IPS DF 6.9 (cell line): ENCODE measurements around the gene DOCK9.
"Not testable (repeated sequence)": the region's sequence is repeated elsewhere in the genome, so short reads cannot be mapped to it uniquely, and the experiment has no call there.

Experiments
- DNase-seq: peaks from one replicate; pipeline ENCODE4 v3.0.0-alpha.2; 2013; ENCODE audit warnings: low read depth, low spot score
- H3K27ac ChIP-seq: one replicate; pipeline ENCODE4 v1.5.1; 2013; ENCODE audit warnings: low read length, control low read depth
- H3K27me3 ChIP-seq: 2 replicates; pipeline ENCODE4 v1.6.1; 2013; ENCODE audit warnings: mild to moderate bottlenecking, low read length; ENCODE audit not compliant: control insufficient read depth, insufficient read depth
- H3K36me3 ChIP-seq: 2 replicates; pipeline ENCODE4 v1.6.1; 2013; ENCODE audit warnings: low read length; ENCODE audit not compliant: control insufficient read depth, insufficient read depth
- H3K4me1 ChIP-seq: 2 replicates; pipeline ENCODE4 v1.6.1; 2013; ENCODE audit warnings: low read length; ENCODE audit not compliant: control insufficient read depth, insufficient read depth
- H3K4me3 ChIP-seq: 2 replicates; pipeline ENCODE4 v1.5.1; 2013; ENCODE audit warnings: mild to moderate bottlenecking, low read length
- H3K9me3 ChIP-seq: 2 replicates; pipeline ENCODE4 v1.6.1; 2013; ENCODE audit warnings: low read length, inconsistent platforms; ENCODE audit not compliant: control insufficient read depth, insufficient read depth
- WGBS: extraction: QIAGEN DNeasy Blood & Tissue Kit; methylation state at CpG from one replicate; pipeline ENCODE4 v1.1.7; 2013; ENCODE audit warnings: mixed read lengths, missing lambda C conversion rate; ENCODE audit not compliant: insufficient read length, insufficient coverage; 5-methylcytosine and 5-hydroxymethylcytosine counted together

DOCK9 gene

GRCh38 chr13:98897706-98898105 is 80.2 kb downstream of the DOCK9 start:
- no peaks in the 10 kb centered on the region for H3K27me3 ChIP-seq
- no peak overlapping the region for H3K27ac ChIP-seq
- H3K4me3 ChIP-seq, result no peak overlapping the region
- H3K4me1 ChIP-seq, result 0 out of 2 replicates have a peak, but pooled peaks cover 2% of the 10 kb centered on the region
- no peaks in the 10 kb centered on the region for H3K9me3 ChIP-seq
- H3K36me3 ChIP-seq, result no peaks in the 10 kb centered on the region
- WGBS, result no CpG with 5 or more reads among the region's 1 CpG
- no peak for DNase-seq

GRCh38 chr13:98896868-98897144 is 81.1 kb downstream of the DOCK9 start:
- Histone ChIP-seq H3K4me1 (peaks cover 4% of the 10 kb centered on the region; the same call in 1 of the 2 replicates), H3K27ac (no peak overlapping the region), H3K27me3 (no peaks in the 10 kb centered on the region), H3K4me3 (no peak overlapping the region), H3K36me3 (no peaks in the 10 kb centered on the region), H3K9me3 (no peaks in the 10 kb centered on the region)
- no CpG with 5 or more reads among the region's 2 CpGs for WGBS
- no peak for DNase-seq

GRCh38 chr13:98896083-98896867 is 81.6 kb downstream of the DOCK9 start:
- Histone ChIP-seq H3K27ac (no peak overlapping the region), H3K36me3 (no peaks in the 10 kb centered on the region), H3K4me3 (no peak overlapping the region), H3K4me1 (peaks cover 4% of the 10 kb centered on the region; the same call in 1 of the 2 replicates), H3K9me3 (no peaks in the 10 kb centered on the region), H3K27me3 (no peaks in the 10 kb centered on the region)
- DNase-seq, result no peak
- no CpG with 5 or more reads among the region's 9 CpGs for WGBS

GRCh38 chr13:98894814-98895213 is 83.0 kb downstream of the DOCK9 start:
- not testable (repeated sequence) for H3K4me3 ChIP-seq, H3K4me1 ChIP-seq, H3K36me3 ChIP-seq, H3K27ac ChIP-seq, H3K9me3 ChIP-seq, H3K27me3 ChIP-seq, DNase-seq
- no CpG with 5 or more reads among the region's 8 CpGs for WGBS

GRCh38 chr13:98893371-98893770 is 84.5 kb downstream of the DOCK9 start:
- Histone ChIP-seq H3K9me3 (no peaks in the 10 kb centered on the region), H3K36me3 (no peaks in the 10 kb centered on the region), H3K27me3 (no peaks in the 10 kb centered on the region), H3K4me1 (peaks cover 4% of the 10 kb centered on the region; the same call in 1 of the 2 replicates), H3K27ac (no peak overlapping the region), H3K4me3 (no peak overlapping the region)
- DNase-seq, result no peak
- no CpG with 5 or more reads among the region's 5 CpGs for WGBS

- Histone ChIP-seq H3K27ac (no peak overlapping the region), H3K27me3 (no peaks in the 10 kb centered on the region), H3K36me3 (no peaks in the 10 kb centered on the region), H3K9me3 (no peaks in the 10 kb centered on the region), H3K4me3 (no peak overlapping the region), H3K4me1 (peaks cover 4% of the 10 kb centered on the region; the same call in 1 of the 2 replicates)
- WGBS, result no CpG with 5 or more reads among the region's 5 CpGs
- no peak for DNase-seq
Observed at GRCh38 chr13:98892821-98893220, 85.0 kb downstream of the DOCK9 start.

GRCh38 chr13:98892077-98892476 is 85.8 kb downstream of the DOCK9 start:
- Histone ChIP-seq H3K36me3 (no peaks in the 10 kb centered on the region), H3K4me1 (peaks cover 4% of the 10 kb centered on the region; the same call in 1 of the 2 replicates), H3K27ac (no peak overlapping the region), H3K9me3 (no peaks in the 10 kb centered on the region), H3K27me3 (no peaks in the 10 kb centered on the region), H3K4me3 (no peak overlapping the region)
- no CpG with 5 or more reads among the region's 3 CpGs for WGBS
- no peak for DNase-seq

GRCh38 chr13:98890925-98891324 is 86.9 kb downstream of the DOCK9 start:
- DNase-seq, result no peak
- Histone ChIP-seq H3K9me3 (no peaks in the 10 kb centered on the region), H3K27me3 (no peaks in the 10 kb centered on the region), H3K4me1 (peaks cover 4% of the 10 kb centered on the region; the same call in 1 of the 2 replicates), H3K4me3 (no peak overlapping the region), H3K27ac (no peak overlapping the region), H3K36me3 (no peaks in the 10 kb centered on the region)
- whole genome bisulfite sequencing, result no CpG with 5 or more reads among the region's 5 CpGs

GRCh38 chr13:98890186-98890585 is 87.7 kb downstream of the DOCK9 start:
- no peak for DNase-seq
- Histone ChIP-seq H3K4me3 (no peak overlapping the region), H3K27ac (no peak overlapping the region), H3K4me1 (peaks cover 4% of the 10 kb centered on the region; the same call in 1 of the 2 replicates), H3K9me3 (no peaks in the 10 kb centered on the region), H3K36me3 (no peaks in the 10 kb centered on the region), H3K27me3 (no peaks in the 10 kb centered on the region)
- WGBS, result no CpG with 5 or more reads among the region's 8 CpGs

GRCh38 chr13:98889419-98890085 is 88.3 kb downstream of the DOCK9 start:
- H3K27me3 ChIP-seq, result no peaks in the 10 kb centered on the region
- peaks cover 4% of the 10 kb centered on the region; the same call in 1 of the 2 replicates for H3K4me1 ChIP-seq
- H3K36me3 ChIP-seq, result no peaks in the 10 kb centered on the region
- no peak for DNase-seq
- no CpG with 5 or more reads among the region's 4 CpGs for WGBS
- H3K9me3 ChIP-seq, result no peaks in the 10 kb centered on the region
- no peak overlapping the region for H3K27ac ChIP-seq
- no peak overlapping the region for H3K4me3 ChIP-seq
